ENCODE data around the gene LRBA. TPM values are rescaled to one million over a fixed set of nuclear protein-coding genes. Genes with fewer than 3 reads are reported as not detected.

LRBA gene
- total and polyA plus RNA-seq, 2 of the 4 experiments (the other 2 are of a cell fraction) = 10.2 to 51.6 TPM

DNA sequence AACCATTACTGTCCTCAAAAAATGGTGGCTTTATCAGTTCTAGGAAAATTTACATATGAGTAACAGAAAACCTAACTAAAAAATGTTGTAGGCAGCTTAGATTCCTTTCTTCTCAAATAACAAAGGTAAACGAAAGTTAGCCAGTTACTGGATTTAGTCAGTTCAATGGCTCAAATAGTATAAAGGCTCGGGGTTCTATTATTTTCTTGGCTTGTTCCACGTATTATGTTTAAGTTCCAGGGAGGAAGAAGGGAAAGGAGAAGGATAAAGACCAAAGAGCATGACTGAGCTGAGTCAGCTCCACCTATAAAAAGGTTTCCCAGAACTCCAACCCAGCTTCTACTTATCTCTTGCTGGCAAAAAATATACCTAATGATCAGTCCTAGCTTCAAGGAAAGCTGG, 474.1 kb downstream of the LRBA start:
- no peaks in the 10 kb centered on the region for H3K9me1 ChIP-seq (ENCODE audit: insufficient read depth, low read length)
- no peak overlapping the region for H3K18ac ChIP-seq (ENCODE audit: low read depth, low read length)
- no peaks in the 10 kb centered on the region for H3K36me3 ChIP-seq (ENCODE audit: control insufficient read depth, insufficient read depth, low read length)
- H3K4me3 ChIP-seq (ENCODE audit: insufficient read depth, low read depth, low read length) = no peak overlapping the region
- no peak overlapping the region for H3K23ac ChIP-seq (ENCODE audit: low read depth, low read length)
- intact Hi-C loops (cut with micrococcal nuclease) = no loop called here
- no peaks in the 10 kb centered on the region for H3K79me1 ChIP-seq (ENCODE audit: low read depth in 1 of 2, low read length in 2 of 2)
- H4K91ac ChIP-seq (ENCODE audit: insufficient read depth, low read depth, low read length) = no peak overlapping the region
- no peak overlapping the region for H3K4ac ChIP-seq (ENCODE audit: low read depth, low read length)
- ChIA-PET POLR2A (ENCODE audit: unreplicated experiment) (no interaction called here), CTCF (interaction anchor here (0.5 kb wide), 1 partner anchor 78 kb away, joined by 3 read pairs; no protein-coding TSS in a partner anchor)
- H3K4me2 ChIP-seq (ENCODE audit: low read depth, low read length) = no peak overlapping the region
- no peak overlapping the region for H3K14ac ChIP-seq (replicated peaks; ENCODE audit: low read depth, low read length)
- H2AK9ac ChIP-seq (replicated peaks; ENCODE audit: low read depth, low read length, poor library complexity) = no peak overlapping the region
- no peak overlapping the region for H2AK5ac ChIP-seq (ENCODE audit: low read depth, low read length)
- no peak overlapping the region for H3K27ac ChIP-seq (ENCODE audit: insufficient read depth, low read length)
- H2AFZ ChIP-seq (replicated peaks; ENCODE audit: low read length, poor library complexity) = no peak overlapping the region
- no peaks in the 10 kb centered on the region for H3K27me3 ChIP-seq (ENCODE audit: control insufficient read depth, insufficient read depth, low read length)
- H2BK15ac ChIP-seq (ENCODE audit: low read depth, low read length) = no peak overlapping the region
- no peak overlapping the region for H2BK5ac ChIP-seq (ENCODE audit: low read depth, low read length, poor library complexity, severe bottlenecking)
- dilution Hi-C loops (cut with HindIII; ENCODE audit: low sequenced_read_pairs, unreplicated experiment) = no loop called here
- no peak overlapping the region for H2BK20ac ChIP-seq (ENCODE audit: low read depth, low read length)
- BruUV-seq (replicated peaks) = no TSS peak
- no peak overlapping the region for H3K56ac ChIP-seq (ENCODE audit: extremely low read depth, insufficient read depth, low read length)
- no peak overlapping the region for H4K8ac ChIP-seq (ENCODE audit: low read depth in 2 of 2, low read length in 2 of 2)
- TF ChIP-seq MAZ (IDR thresholded peaks at IDR 0.05; ENCODE audit: borderline replicate concordance, low read depth, low read length) (no peak), RCOR1 (IDR thresholded peaks at IDR 0.05; ENCODE audit: insufficient replicate concordance, low read length) (no peak), CTCF (conservative IDR thresholded peaks at IDR 0.05; ENCODE audit: low read depth, low read length) (no peak), MXI1 (IDR thresholded peaks at IDR 0.05; ENCODE audit: borderline replicate concordance, low read depth, low read length) (no peak)
- TF ChIP-seq, protein P1, sequence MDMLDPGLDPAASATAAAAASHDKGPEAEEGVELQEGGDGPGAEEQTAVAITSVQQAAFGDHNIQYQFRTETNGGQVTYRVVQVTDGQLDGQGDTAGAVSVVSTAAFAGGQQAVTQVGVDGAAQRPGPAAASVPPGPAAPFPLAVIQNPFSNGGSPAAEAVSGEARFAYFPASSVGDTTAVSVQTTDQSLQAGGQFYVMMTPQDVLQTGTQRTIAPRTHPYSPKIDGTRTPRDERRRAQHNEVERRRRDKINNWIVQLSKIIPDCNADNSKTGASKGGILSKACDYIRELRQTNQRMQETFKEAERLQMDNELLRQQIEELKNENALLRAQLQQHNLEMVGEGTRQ (IDR thresholded peaks at IDR 0.05; ENCODE audit: low read depth, low read length) = no peak
- H4K5ac ChIP-seq (ENCODE audit: low read depth, low read length) = no peak overlapping the region
- DNase-seq (peak; percentile 5), ATAC-seq (ENCODE audit: low read depth) (no peak)
- H3K4me1 ChIP-seq (ENCODE audit: control insufficient read depth, insufficient read depth, low read length) = no peaks in the 10 kb centered on the region
- no peak overlapping the region for H2BK120ac ChIP-seq (ENCODE audit: low read depth, low read length)
- no peak overlapping the region for H3K9ac ChIP-seq (ENCODE audit: low read depth, low read length)
- H4K20me1 ChIP-seq (ENCODE audit: insufficient read depth, low read length) = no peaks in the 10 kb centered on the region
- H3K9me3 ChIP-seq (ENCODE audit: control insufficient read depth, insufficient read depth, low read length) = no peaks in the 10 kb centered on the region
- in situ Hi-C loops (cut with MboI; ENCODE audit: low sequenced_read_pairs) = no loop called here
- WGBS, 2 experiments (ENCODE audit: extremely low coverage in 2 of 2, insufficient read length in 1 of 2) = no CpG with 5 or more reads among the region's 3 CpGs
